ENCODE results near the gene HOXA7.

HOXA7 gene

DNA sequence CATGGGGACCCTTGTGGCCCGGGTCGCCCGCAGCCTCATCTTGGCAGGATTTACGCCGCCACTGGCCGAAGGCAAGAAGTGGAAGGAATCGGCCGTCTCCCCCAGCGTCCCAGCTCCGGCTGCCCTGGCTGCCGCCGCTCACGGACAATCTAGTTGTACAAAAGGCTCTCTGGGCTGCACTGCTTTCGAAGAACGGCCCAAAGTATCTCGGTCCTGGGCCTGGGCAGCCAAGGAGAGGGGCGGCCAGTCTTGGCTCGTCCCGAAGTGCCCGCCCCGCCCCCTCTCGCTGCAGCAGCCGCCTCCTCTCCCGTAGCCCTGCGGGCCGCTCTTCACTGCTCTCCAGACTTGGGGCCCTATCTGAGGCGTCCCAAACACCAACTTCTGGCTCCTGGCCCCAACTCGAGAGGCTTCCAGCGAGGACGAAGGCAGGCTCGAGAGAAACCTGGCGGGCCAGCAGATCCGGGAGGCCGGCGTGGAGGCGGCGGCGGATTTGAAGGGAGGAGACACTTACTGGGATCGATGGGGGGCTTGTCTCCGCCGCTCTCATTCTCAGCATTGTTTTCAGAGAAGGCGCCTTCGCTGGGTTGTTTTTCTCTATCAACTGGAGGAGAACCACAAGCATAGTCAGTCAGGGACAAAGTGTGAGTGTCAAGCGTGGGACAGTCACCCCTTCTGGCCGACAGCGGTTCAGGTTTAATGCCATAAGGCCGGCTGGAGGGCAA is 8.1 kb upstream of the HOXA7 start:
- DNase-seq, result no peak
- intact Hi-C loops (cut with DNase I), result loop anchor here (5.0 to 10.0 kb wide), 2 partner anchors 797 to 1300 kb away; no protein-coding TSS in a partner anchor

DNA sequence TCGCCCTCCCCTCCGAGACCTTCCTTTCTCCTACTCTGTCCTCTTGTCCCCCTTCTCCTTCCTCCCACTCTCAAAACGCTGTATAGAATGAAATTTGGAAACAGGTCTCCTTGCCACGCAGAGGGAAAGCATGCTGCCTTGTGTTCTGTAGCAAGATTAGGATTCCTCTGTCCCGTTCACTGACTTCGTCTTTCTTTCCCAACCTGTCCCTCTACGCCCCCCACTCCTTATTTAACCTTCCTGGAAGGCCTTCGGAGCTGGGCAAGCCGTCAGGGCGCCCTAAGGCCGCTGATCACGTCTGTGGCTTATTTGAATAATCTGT is 7.5 kb upstream of the HOXA7 start:
- intact Hi-C loops (cut with DNase I), result loop anchor here (5.0 to 10.0 kb wide), 2 partner anchors 797 to 1299 kb away; no protein-coding TSS in a partner anchor

DNA sequence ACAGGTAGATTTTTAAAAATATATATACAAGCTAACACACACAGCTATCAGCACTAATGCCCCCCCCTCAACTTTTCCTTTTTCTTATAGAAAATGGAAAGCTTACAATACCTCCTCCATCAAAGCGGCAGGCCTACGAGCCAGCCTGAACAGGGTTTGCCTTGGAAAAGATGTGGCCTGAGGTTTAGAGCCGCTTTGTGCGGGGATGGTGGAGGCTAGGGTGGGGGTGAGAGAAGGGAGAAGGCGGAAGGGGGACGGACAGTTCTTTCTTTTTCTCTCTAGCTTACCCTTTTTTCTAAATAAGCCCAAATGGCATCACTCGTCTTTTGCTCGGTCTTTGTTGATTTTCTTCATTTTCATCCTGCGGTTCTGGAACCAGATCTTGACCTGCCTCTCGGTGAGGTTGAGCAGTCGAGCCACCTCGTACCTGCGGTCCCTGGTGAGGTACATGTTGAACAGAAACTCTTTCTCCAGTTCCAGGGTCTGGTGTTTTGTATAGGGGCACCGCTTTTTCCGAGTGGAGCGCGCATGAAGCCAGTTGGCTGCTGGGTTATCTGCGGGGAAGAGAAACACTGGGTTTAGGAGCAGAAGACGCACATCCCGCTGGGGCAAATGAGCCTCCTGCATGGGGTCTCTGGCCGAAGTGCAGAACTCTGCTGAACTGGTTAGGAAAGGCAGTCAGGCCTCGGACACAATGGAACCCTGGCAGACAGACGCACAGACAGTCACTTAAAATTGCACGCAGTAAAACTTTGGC is 7.0 kb upstream of the HOXA7 start:
- DNase-seq, result peak in 1 of 42 donors; percentile 7
- intact Hi-C loops (cut with DNase I), result loop anchor here (5.0 to 10.0 kb wide), 2 partner anchors 796 to 1299 kb away; no protein-coding TSS in a partner anchor

More for the DNA sequence above, 7.5 kb upstream of the HOXA7 start:
- DNase-seq, result no peak

DNA sequence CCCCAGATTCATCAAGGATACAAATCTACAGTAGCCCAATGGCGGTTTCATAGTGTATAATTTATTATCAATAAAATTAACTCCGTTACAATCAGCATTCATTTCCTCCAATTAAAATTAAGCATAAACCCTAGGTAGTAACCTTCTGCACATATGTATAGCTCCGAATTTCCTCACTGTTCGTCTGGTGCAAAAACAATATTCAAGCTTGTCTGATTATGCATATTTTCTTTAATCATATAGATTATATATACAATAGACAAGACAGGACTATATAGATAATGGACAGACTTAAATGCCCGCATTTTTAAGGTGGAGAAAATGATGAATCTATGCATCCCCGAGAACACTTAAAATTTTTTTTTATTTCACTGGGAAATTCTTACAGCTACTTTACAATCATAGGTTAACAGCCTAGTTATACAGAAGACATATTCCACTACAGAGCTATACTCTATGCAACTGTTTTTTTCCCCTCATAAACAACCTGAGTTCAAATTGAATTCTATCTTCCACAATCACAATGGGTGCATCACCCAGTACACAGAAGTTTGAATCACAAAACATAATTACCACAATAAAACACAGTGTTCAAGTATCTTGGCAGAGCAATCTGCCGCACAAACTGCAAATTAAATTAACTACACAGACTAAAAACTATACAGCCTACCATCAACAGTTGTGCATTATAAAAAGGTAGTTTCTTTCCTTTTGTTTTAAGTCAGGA is 6.2 kb upstream of the HOXA7 start:
- intact Hi-C loops (cut with DNase I), result loop anchor here (5.0 to 10.0 kb wide), 2 partner anchors 795 to 1298 kb away; no protein-coding TSS in a partner anchor
- DNase-seq, result no peak

DNA sequence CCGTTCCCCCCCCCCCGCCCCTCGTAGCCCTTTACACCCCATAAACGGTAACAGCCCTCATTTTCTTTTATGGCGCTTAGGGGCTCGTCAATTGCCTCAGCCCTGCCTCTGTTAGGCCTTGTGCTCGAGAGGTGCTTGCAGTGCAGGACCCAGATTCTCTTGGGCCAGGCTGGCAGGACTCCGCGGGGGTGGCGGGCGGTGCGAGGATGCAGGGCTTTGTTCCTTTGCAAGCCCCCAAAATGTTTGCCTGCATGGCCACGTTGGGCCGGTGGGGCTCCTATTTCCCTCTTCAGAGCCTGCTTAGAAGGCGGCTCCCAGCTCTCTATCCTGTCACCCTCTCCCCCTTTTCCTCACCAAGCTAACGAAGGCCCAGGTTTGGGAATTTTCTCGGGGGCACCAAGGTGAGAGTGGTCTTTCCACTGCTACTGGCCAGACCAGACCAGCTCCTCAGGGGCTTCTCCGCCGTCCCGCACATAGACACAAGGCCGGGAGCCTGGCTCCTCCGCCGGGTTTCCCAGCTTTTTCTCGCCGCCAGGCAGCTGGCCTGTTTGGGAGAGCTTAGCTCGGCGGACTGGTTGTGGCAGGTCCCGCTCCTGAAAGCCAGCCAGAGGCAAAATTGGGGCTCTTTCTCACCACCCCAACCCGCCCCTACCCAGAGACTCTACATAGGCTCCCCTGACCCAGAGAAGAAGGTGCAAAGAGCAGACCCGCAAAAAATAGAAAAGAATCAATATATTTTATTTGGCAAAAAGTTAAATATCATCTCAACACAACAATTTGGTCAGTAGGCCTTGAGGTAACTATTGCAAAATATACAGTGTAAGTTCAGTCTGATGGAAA is 5.5 kb upstream of the HOXA7 start:
- intact Hi-C loops (cut with DNase I), result loop anchor here (2.0 to 10.0 kb wide), 3 partner anchors 479 to 1297 kb away; no protein-coding TSS in a partner anchor

DNA sequence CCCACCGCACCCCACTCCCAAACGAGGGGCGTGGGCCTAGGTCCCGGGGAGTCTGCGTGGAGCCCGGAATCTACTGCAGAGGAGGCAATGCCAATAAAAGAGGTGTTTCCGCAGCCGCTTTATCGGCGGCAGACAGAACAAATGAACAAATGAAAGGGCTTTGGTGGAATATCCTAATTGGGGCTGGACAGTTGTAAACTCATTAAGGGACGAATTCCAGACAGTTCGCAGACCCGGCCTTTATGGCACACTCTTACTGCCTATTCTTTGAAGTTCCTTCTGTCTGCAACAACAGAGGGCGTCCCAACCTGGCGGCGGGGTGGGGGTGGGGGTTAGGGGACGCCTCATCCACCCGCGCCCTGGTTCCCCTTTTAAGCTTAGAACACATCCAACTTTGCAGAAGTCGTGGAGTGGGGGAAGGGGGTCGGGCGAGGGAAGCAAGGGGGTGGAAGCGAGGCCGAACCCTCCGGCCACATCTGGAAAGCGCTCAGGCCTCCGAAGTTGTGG is 4.8 kb upstream of the HOXA7 start:
- DNase-seq, result peak in 4 of 42 donors; percentile 13 to 56 (median 36)
- intact Hi-C loops (cut with DNase I), result loop anchor here (2.0 to 10.0 kb wide), 3 partner anchors 478 to 1296 kb away; no protein-coding TSS in a partner anchor

More for the DNA sequence above, 5.5 kb upstream of the HOXA7 start:
- peak in 1 of 42 donors; percentile 15 for DNase-seq

DNA sequence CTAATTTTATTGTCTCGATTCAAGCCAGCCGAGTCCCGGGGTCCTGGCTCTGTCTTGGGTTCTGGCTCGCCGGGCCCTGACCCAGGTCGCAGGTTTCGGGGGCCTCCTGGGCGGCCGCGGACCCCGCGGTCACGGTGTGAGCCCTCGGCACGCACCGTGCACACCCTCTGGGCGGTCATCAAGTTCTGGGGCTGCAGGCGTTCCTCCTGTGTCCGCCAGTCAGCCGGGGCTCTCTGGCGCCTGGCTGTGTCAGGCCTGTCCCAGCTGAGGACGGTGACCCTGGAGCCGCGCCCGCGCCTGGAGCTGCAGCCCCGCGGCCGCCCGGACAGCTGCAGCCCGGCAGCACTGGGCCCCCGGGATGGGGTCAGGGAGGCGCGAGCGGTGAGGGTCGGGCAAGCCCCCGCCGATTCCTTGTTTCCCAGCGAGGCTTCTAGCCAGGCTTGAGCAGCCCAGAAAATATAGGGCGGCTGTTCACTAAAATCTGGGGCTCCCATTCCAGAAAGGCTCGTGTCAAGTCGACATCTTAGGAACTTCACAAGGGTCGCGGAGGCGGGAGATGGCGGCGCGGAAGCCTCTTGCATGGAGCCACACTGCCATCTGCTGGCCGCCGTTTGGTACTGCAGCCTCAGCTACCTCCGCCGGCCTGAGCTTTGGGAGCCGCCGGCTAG is 4.2 kb upstream of the HOXA7 start:
- peak; percentile 72 to 94 (median 84) for DNase-seq
- intact Hi-C loops (cut with DNase I), result loop anchor here (2.0 to 10.0 kb wide), 3 partner anchors 478 to 1296 kb away; no protein-coding TSS in a partner anchor

DNA sequence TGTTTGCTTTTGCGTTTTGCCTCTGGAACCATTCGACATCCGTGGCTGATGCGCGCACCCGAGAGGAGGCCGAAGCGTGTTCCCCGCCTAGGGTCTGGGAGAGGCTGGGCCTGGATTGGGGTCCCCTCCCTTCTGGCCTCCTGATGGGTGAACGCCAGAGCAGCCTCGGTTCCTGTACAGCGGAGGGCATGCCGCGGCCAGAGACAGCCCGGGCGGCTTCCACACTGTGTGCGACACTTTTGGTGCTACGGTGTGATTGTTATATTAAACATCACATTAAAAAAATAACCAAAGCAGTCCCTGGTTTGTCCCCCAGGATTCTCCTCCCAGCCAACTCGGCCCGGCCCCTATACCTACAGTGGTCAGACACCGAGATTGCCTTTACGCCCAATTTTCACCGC is 3.7 kb upstream of the HOXA7 start:
- intact Hi-C loops (cut with DNase I), result loop anchor here (2.0 to 10.0 kb wide), 3 partner anchors 477 to 1295 kb away; no protein-coding TSS in a partner anchor
- peak in 1 of 42 donors; percentile 11 for DNase-seq

DNA sequence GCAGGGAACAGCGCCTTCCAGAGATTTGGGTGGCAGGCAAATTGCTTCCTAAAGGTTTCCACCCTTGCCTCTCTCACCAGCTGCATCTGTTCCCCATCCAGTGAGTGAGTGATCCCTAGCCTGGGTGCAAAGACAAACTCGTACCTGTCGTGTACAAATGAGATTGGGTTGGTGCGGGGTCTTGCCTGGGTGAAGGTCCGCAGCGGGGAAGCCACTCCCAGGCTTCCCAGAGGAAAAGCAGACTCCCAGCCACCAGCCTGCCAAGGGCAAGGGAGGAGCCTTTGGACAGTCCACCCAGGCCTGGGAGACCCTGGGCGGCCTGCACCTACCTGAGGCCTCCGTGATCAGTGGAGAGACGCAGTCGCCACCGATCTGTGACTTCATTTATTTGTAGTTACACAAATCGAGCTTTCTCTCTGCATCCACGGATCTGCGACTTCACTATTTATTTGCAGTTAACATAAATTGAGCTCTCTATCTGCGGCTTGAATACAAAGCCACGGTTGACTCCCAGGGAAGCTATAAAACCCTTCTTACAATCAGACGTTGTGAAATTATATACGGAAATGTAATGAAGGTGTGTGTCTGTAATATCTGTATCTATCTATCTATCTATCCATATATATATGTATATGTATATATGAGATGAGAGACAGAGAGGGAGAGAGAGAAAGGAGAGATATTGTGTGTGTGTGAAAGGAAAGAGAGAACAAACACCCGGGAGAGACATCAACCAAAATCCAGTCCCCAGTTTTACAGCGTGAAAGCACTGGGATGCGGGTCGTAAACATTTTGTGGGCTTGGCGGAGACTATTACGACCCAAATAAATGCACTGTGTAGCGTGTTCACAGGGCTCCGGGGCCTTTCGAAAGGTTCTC is 3.0 kb upstream of the HOXA7 start:
- DNase-seq, result peak in 4 of 42 donors; percentile 1 to 14 (median 8)
- intact Hi-C loops (cut with DNase I), result loop anchor here (2.0 to 10.0 kb wide), 3 partner anchors 477 to 1295 kb away; no protein-coding TSS in a partner anchor

DNA sequence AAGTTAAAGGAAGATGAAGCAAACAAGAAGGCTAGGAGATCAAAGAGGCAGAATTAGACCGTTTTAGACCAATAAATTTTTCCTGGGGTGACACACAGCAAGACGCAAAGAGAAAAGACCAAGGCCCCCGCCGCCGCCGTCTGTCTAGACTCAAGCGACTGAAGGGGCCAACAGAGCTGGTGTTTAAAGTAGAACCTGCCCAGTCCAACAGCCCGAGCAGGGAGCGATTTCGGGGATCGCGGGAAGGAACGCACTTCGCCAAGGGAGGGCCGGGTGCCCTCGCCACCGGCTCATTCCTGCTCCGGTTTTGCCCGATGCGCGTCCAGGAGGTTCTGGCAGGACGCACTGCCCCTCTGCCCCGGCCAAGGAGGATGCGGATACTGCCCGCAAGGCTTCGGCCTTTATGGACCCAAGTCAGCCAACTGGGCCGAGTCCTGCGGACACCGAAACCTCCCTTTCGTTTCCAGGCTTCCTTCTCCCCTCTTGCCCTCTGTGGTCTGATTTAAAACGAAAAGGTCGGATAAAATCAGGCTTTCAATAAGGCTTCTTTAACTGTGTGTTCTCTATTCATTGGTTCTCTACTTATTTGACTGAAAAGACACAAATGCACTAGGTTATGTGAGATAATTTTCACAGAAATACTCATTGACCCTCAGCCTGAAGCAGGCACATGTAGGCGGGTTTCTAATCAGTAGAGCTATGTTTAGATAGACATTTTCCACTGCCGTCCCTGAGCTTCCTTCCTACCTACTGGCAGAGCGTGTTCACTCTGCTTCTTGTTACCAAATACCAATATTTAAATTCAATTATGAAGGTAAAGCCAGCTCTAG is 2.2 kb upstream of the HOXA7 start:
- DNase-seq, result peak in 5 of 42 donors; percentile 3 to 23 (median 11)
- intact Hi-C loops (cut with DNase I), result no loop called here

DNA sequence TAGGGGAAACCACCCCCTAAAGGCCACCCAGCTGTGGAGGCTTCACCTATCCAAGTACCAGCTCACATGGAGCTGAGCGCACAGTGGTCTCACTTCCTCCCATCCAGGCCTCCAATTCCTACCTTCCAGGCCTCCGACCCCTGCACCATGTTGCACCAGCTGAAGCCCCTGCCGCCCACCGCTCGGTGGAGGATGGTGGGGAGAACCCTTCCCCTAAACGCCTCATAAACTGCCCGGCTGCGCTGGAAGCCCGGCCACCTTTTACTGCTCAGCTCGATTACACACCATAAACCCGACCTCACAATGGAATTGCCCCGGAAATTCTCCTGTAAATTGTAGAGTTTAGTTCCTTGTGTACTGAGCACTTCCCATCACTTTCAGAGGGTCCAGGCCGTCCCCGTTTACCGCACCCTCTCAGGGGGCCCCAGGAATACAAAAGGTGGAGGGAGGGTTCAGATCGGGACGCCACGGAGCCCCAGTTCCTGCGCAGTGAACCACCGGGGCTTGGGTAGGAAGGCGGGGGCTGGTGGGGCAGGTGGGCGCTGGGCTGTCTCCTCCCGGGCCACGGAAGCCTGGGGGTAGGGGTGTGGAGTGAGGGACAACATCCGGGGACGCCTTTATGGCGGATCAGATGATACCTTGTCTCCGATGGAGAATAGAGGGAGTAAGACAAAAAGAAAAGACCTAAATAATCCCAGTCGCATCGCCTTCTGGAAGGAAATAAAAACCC is 1.4 kb upstream of the HOXA7 start:
- DNase-seq, result peak in 8 of 42 donors; percentile 1 to 22 (median 8)
- intact Hi-C loops (cut with DNase I), result no loop called here

DNA sequence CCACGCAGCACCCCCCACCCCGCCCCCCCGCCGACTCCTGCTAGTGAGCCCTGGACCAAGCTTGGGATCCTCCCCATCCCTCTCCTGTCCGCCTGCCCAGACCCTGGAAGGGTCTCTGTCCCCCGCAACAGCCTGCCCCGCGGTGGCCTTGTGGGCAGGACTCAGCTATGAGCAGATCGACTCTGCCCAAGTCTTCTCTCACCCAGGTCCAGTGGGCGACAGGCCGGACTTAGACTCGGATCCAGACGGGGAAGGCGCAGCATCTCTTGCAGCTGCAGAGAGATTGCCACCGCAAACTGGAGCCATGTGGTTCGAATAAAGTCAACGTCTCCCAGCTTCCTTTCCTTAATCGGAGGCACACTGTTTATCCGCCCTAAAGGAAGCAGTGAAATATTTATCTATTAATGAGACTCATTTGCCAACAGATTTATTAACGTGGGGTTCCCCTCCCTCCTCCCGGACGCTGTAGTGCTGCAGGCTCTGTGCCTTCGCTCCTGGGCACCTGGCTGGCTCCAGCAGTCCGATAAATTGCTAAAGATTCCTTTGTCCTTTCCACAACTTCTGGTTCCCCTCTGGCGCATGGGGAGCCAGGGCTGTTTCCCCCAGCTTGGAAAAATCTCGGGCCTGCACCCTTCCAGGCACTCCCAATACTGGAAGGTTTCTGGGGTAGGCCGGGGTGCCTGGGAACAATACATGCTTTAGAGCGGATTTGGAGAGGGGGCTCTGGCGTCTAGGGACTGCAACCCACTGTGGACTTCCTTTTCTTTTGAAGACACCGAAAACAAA is 634 bp upstream of the HOXA7 start:
- peak in 7 of 42 donors; percentile 4 to 27 (median 17) for DNase-seq
- intact Hi-C loops (cut with DNase I), result no loop called here

DNA sequence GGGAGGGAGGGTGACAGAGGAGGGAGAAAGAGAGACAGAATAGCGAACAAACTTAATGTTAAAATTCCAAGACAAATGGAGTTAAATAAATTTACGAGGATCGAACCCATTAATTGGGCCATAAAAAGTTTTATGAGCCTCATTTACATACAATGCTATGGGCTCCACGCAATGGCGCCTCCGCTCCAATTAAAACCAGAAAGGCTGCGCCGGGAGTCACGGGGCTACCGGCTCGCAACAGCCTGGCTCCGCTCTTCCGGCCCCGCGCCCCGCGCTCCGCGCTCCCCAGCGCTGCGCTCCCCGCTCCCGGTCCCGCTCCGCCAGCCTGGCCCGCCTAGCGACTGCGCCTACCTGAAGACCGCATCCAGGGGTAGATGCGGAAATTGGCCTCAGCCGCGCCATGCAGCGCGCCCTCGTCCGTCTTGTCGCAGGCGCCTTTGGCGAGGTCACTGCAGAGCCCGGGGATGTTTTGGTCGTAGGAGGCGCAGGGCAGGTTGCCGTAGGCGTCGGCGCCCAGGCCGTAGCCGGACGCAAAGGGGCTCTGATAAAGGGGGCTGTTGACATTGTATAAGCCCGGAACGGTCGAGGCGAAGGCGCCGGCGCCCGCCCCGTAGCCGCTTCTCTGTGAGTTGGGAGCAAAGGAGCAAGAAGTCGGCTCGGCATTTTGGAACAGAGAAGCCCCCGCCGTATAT is 513 bp downstream of the HOXA7 start:
- intact Hi-C loops (cut with DNase I), result no loop called here
- peak in 7 of 42 donors; percentile 3 to 28 (median 16) for DNase-seq
